ENCODE data around the gene TMEM245. TPM values are rescaled to one million over a fixed set of nuclear protein-coding genes. Genes with fewer than 3 reads are reported as not detected.

The TMEM245 gene
- total RNA-seq, 1 donor from 2014 or later, result 95.1 TPM

- ATAC-seq (no peak), DNase-seq (ENCODE audit: missing footprints) (no peak)
- intact Hi-C loops (cut with DNase I), result no loop called here
These were observed 79.2 kb downstream of the TMEM245 start for GRCh38 chr9:109040571-109040970.

- intact Hi-C loops (cut with DNase I), result loop anchor here (5.0 kb wide), 1 partner anchor 87 kb away; no protein-coding TSS in a partner anchor
- DNase-seq (ENCODE audit: missing footprints) (no peak), ATAC-seq (no peak)
These were observed 80.2 kb downstream of the TMEM245 start for GRCh38 chr9:109039539-109039938.

GRCh38 chr9:109037946-109038715 lies 81.6 kb downstream of the TMEM245 start:
- ATAC-seq (no peak), DNase-seq (ENCODE audit: missing footprints) (no peak)
- intact Hi-C loops (cut with DNase I), result loop anchor here (5.0 kb wide), 1 partner anchor 86 kb away; no protein-coding TSS in a partner anchor

- intact Hi-C loops (cut with DNase I), result loop anchor here (5.0 kb wide), 1 partner anchor 85 kb away; no protein-coding TSS in a partner anchor
- peak; percentile 31 for ATAC-seq
- no peak for DNase-seq (ENCODE audit: missing footprints)
These were observed 82.7 kb downstream of the TMEM245 start for GRCh38 chr9:109036744-109037680.

- no peak for DNase-seq (ENCODE audit: missing footprints)
- intact Hi-C loops (cut with DNase I), result loop anchor here (5.0 kb wide), 1 partner anchor 84 kb away; no protein-coding TSS in a partner anchor
These were observed 83.9 kb downstream of the TMEM245 start for GRCh38 chr9:109035684-109036423.

GRCh38 chr9:109033941-109034700 lies 85.6 kb downstream of the TMEM245 start:
- DNase-seq (ENCODE audit: missing footprints) (no peak), ATAC-seq (no peak)
- intact Hi-C loops (cut with DNase I), result no loop called here

More at GRCh38 chr9:109035684-109036423, 83.9 kb downstream of the TMEM245 start:
- ATAC-seq, result peak; percentile 26

GRCh38 chr9:109031241-109031640 lies 88.5 kb downstream of the TMEM245 start:
- ATAC-seq (no peak), DNase-seq (ENCODE audit: missing footprints) (no peak)
- intact Hi-C loops (cut with DNase I), result no loop called here

GRCh38 chr9:109030426-109030825 lies 89.3 kb downstream of the TMEM245 start:
- no peak for DNase-seq (ENCODE audit: missing footprints)
- ATAC-seq, result no peak
- intact Hi-C loops (cut with DNase I), result no loop called here

- DNase-seq (ENCODE audit: missing footprints) (no peak), ATAC-seq (no peak)
- intact Hi-C loops (cut with DNase I), result no loop called here
These were observed 91.3 kb downstream of the TMEM245 start for GRCh38 chr9:109028457-109028856.

GRCh38 chr9:109027176-109027575 lies 92.6 kb downstream of the TMEM245 start:
- intact Hi-C loops (cut with DNase I), result no loop called here
- DNase-seq (ENCODE audit: missing footprints) (no peak), ATAC-seq (no peak)

- no peak for DNase-seq (ENCODE audit: missing footprints)
- ATAC-seq, result no peak
- intact Hi-C loops (cut with DNase I), result no loop called here
These were observed 93.4 kb downstream of the TMEM245 start for GRCh38 chr9:109026306-109026705.

GRCh38 chr9:109022873-109023272 lies 96.9 kb downstream of the TMEM245 start:
- ATAC-seq (no peak), DNase-seq (ENCODE audit: missing footprints) (no peak)
- intact Hi-C loops (cut with DNase I), result no loop called here

- intact Hi-C loops (cut with DNase I), result no loop called here
- no peak for DNase-seq (ENCODE audit: missing footprints)
- ATAC-seq, result peak; percentile 27
These were observed 98.9 kb downstream of the TMEM245 start for GRCh38 chr9:109020581-109021511.

GRCh38 chr9:109020113-109020512 lies 99.6 kb downstream of the TMEM245 start:
- DNase-seq (ENCODE audit: missing footprints) (no peak), ATAC-seq (no peak)
- intact Hi-C loops (cut with DNase I), result no loop called here

- DNase-seq (ENCODE audit: missing footprints), result no peak
- no peak for ATAC-seq
- intact Hi-C loops (cut with DNase I), result no loop called here
These were observed 100.3 kb downstream of the TMEM245 start for GRCh38 chr9:109019420-109019819.

- intact Hi-C loops (cut with DNase I), result no loop called here
- ATAC-seq (no peak), DNase-seq (ENCODE audit: missing footprints) (no peak)
These were observed 102.3 kb downstream of the TMEM245 start for GRCh38 chr9:109017493-109017892.

GRCh38 chr9:109017061-109017460 lies 102.7 kb downstream of the TMEM245 start:
- ATAC-seq (no peak), DNase-seq (ENCODE audit: missing footprints) (no peak)
- intact Hi-C loops (cut with DNase I), result no loop called here
